Skeletal muscle cell (primary cell): ENCODE data around the gene ACTN3.
"Not testable (repeated sequence)": the region's sequence is repeated elsewhere in the genome, so short reads cannot be mapped to it uniquely, and the experiment has no call there.

ENCODE experiments used
- DNase-seq: peaks from one replicate; pipeline ENCODE4 v3.0.0-alpha.2; 2010; ENCODE audit warnings: low read depth
- H3K4me3 ChIP-seq: 2 replicates; pipeline ENCODE4 v1.5.1; 2011; ENCODE audit warnings: low read depth, mild to moderate bottlenecking, control low read depth, low read length, moderate library complexity

Gene ACTN3

GRCh38 chr11:66591175-66591574 is 44.5 kb downstream of the ACTN3 start:
- no peak overlapping the region for H3K4me3 ChIP-seq
- DNase-seq: no peak

GRCh38 chr11:66592457-66593302 is 46.0 kb downstream of the ACTN3 start, which contains the start of the genes CCDC87 and CCS:
TSS of gene CCDC87 (minus strand) at chr11:66593063. CDS start at chr11:66593015, 48 bp downstream.
TSS of gene CCS (plus strand) at chr11:66593185. CDS start at chr11:66593262, 77 bp downstream.
- peak within 1 kb of the TSS; percentile 83 for H3K4me3 ChIP-seq
- DNase-seq: peak; percentile 80

DNA sequence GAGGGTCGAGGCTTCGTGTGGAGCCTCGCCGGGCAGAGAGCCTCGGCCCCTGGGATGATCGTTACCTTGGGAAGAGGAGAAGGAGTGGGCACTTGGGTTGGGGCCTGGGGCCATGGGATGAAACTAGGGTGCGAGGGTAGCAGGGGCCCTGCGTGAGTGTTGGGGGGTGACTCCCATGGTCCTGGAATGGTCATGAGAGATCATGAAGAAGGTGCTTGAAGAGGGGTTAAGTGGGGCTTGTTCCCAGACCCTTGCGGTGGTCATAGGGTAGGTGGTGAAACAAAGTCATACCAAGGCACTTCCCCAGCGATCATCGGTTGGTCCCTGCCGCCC is 46.6 kb downstream of the ACTN3 start:
- DNase-seq: no peak
- peak overlapping the region; percentile 83 for H3K4me3 ChIP-seq

DNA sequence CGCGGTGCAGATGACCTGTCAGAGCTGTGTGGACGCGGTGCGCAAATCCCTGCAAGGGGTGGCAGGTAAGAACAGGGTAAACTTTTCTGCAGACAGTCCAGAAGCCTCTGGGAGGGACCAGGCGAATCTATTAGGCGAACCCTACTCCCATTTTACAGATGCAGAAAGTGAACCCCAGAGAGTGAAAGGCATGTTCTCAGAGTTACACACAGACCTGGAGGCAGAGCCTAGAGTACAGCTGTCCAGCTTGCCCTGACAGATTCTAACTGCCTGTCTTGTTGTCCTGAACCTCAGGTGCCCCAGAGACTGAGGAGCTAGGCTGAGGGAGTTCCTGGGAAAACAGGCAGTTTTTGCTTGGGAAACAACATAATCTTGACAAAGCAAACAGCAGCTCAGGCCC is 46.9 kb downstream of the ACTN3 start:
- H3K4me3 ChIP-seq: peak overlapping the region; percentile 83
- no peak for DNase-seq

DNA sequence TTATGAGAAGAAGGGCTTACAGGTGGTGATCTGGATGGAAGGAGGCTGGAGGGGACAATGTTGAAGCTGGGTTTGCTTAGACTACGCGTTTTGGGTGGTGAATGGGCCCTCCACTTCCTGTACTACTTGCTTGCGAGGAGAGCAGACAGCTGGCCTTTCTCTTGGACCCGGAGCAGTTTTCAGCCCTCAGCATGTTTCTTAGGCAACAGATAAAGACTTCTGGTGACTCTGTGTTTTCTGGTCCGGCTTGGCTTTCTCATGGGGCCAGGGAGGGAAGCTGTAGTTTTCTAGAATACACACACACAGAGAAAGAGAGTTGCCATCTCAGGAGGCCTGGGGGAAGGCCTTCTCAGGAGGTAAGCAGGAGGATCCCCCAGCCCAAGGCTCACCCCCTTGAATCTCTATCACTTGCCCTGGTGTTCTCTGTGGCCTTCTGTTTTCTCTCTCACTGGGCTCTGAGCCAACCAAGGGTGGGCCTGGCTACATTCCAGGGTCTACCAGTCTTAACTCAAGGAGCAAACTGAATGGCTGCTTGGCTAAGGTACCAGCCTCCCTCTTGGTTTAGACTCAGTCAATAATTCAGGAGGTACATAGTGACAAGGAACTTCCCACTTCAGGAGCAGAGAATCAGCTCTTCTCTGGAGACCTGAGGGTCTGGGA is 48.7 kb downstream of the ACTN3 start:
- H3K4me3 ChIP-seq: no peak overlapping the region
- no peak for DNase-seq

- H3K4me3 ChIP-seq: no peak overlapping the region
- no peak for DNase-seq
Observed at GRCh38 chr11:66598993-66599392, 52.3 kb downstream of the ACTN3 start.

DNA sequence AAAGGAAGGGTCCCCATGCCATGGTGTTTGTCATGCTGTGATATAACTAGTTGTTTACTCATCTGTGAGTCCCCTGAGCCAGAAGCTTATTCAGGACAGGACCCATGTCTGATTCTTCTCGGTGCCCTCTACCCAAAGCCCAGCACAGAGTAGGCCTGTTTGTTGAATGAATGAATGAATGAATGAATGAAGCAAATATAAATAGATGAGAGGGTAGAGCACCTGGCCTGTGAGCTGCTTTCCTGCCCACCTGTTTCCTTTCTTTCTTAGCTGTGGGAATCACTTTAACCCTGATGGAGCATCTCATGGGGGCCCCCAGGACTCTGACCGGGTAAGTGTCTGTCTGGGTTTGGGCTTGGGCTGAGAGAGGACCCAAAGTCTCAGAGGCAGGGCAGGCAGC is 53.5 kb downstream of the ACTN3 start:
- no peak overlapping the region for H3K4me3 ChIP-seq
- DNase-seq: no peak

GRCh38 chr11:66600631-66601233 is 54.0 kb downstream of the ACTN3 start:
- H3K4me3 ChIP-seq: no peak overlapping the region
- no peak for DNase-seq

- H3K4me3 ChIP-seq: no peak overlapping the region
- DNase-seq: no peak
Observed at GRCh38 chr11:66603072-66603471, 56.4 kb downstream of the ACTN3 start.

DNA sequence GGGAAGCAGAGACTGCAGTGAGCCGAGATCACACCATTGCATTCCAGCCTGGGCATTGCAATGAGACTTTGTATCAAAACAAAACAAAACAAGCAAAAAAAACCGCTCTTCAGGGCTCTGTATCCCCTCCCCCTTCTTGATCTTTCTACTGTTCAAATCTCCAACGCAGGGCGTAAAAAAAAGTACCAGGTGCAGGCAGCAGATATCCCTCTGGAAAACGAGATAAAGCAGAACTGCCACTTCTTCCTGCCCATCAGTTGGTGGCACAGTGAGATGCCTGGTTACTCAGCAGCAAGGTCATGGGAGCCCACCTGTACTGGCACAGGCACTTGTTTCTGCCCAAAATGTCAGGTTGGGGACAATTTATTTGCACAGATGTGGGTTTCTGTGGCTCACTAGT is 57.5 kb downstream of the ACTN3 start:
- no peak overlapping the region for H3K4me3 ChIP-seq
- no peak for DNase-seq

DNA sequence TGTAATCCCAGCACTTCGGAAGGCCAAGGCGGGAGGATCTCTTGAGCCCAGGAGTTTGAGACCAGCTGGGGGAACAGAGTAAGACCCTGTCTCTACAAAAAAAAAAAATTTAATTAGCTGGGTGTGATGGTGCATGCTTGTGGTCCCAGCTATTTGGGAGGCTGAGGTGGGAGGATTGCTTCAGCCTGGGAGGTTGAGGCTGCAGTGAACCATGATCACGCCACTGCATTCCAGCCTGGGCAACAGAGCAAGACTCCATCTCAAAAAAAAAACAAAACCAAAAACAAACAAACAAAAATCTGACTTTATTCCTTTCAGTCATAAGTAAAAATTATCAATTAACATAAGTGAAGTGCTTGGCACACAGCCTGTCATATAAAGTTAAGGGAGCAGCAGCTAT is 59.9 kb downstream of the ACTN3 start:
- DNase-seq, H3K4me3 ChIP-seq: not testable (repeated sequence)

- peak; percentile 72 for DNase-seq
- H3K4me3 ChIP-seq: no peak overlapping the region
Observed at GRCh38 chr11:66607126-66607834, 60.6 kb downstream of the ACTN3 start.

- no peak overlapping the region for H3K4me3 ChIP-seq
- no peak for DNase-seq
Observed at GRCh38 chr11:66609721-66610617, 63.3 kb downstream of the ACTN3 start.

DNA sequence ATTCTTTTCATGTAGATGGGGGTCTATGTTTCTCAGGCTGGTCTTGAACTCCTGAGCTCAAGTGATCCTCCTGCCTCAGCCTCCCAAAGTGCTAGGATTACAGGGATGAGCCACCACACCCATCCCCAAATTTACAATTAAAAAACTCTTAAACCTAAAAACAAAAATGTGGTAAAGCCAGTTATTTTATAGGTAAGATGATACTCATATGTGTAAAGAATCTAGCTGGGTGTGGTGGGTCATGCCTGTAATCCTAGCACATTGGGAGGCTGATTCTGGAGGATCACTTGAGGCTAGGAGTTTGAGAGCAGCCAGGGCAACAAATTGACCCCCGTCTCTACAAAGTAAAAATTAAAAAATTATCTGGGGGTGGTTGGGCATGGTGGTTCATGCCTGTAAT is 65.8 kb downstream of the ACTN3 start:
- no peak overlapping the region for H3K4me3 ChIP-seq
- DNase-seq: no peak
